GM21381 (cell line): ENCODE results near the gene DTNA.
"Not testable (repeated sequence)": the region's sequence is repeated elsewhere in the genome, so short reads cannot be mapped to it uniquely, and the experiment has no call there.

Source experiments
- ATAC-seq: cut with Tn5 transposase; IDR thresholded peaks from one replicate; pipeline ENCODE4 v1.9.1; 2021; ENCODE audit warnings: mild to moderate bottlenecking, moderate library complexity; ENCODE audit not compliant: unreplicated experiment

DTNA gene

GRCh38 chr18:34709750-34710441 is at the start of gene DTNA:
Gene DTNA, plus strand, starts transcription at chr18:34710298. Its CDS starts 45,679 bp downstream, at chr18:34755977.
- no peak for ATAC-seq

- no peak for ATAC-seq
Measured at GRCh38 chr18:34660572-34660971, 49.5 kb upstream of the DTNA start.

- peak; percentile 80 for ATAC-seq
Measured at GRCh38 chr18:34661464-34662087, 48.5 kb upstream of the DTNA start.

- no peak for ATAC-seq
Measured at GRCh38 chr18:34676816-34677574, 33.1 kb upstream of the DTNA start.

GRCh38 chr18:34689750-34690149 is 20.3 kb upstream of the DTNA start:
- not testable (repeated sequence) for ATAC-seq

- no peak for ATAC-seq
Measured at GRCh38 chr18:34691614-34692013, 18.5 kb upstream of the DTNA start.

- no peak for ATAC-seq
Measured at GRCh38 chr18:34694591-34695165, 15.4 kb upstream of the DTNA start.

GRCh38 chr18:34695310-34695709 is 14.8 kb upstream of the DTNA start:
- no peak for ATAC-seq

- ATAC-seq, result no peak
Measured at GRCh38 chr18:34696671-34697070, 13.4 kb upstream of the DTNA start.

GRCh38 chr18:34697233-34697632 is 12.9 kb upstream of the DTNA start:
- ATAC-seq, result no peak

- ATAC-seq, result no peak
Measured at GRCh38 chr18:34697891-34698290, 12.2 kb upstream of the DTNA start.

GRCh38 chr18:34701911-34702310 is 8.2 kb upstream of the DTNA start:
- ATAC-seq, result no peak

- ATAC-seq, result no peak
Measured at GRCh38 chr18:34702814-34703213, 7.3 kb upstream of the DTNA start.

- ATAC-seq, result no peak
Measured at GRCh38 chr18:34704074-34704473, 6.0 kb upstream of the DTNA start.

GRCh38 chr18:34704823-34705222 is 5.3 kb upstream of the DTNA start:
- ATAC-seq, result no peak

GRCh38 chr18:34707670-34708069 is 2.4 kb upstream of the DTNA start:
- no peak for ATAC-seq

- no peak for ATAC-seq
Measured at GRCh38 chr18:34709104-34709503, 994 bp upstream of the DTNA start.

- no peak for ATAC-seq
Measured at GRCh38 chr18:34710458-34710914, 388 bp downstream of the DTNA start.

GRCh38 chr18:34710934-34711333 is 836 bp downstream of the DTNA start:
- no peak for ATAC-seq

GRCh38 chr18:34716111-34716510 is 6.0 kb downstream of the DTNA start:
- not testable (repeated sequence) for ATAC-seq

GRCh38 chr18:34718610-34719009 is 8.5 kb downstream of the DTNA start:
- ATAC-seq, result no peak
